Measurements from ENCODE around the gene C17orf114.

The C17orf114 gene

DNA sequence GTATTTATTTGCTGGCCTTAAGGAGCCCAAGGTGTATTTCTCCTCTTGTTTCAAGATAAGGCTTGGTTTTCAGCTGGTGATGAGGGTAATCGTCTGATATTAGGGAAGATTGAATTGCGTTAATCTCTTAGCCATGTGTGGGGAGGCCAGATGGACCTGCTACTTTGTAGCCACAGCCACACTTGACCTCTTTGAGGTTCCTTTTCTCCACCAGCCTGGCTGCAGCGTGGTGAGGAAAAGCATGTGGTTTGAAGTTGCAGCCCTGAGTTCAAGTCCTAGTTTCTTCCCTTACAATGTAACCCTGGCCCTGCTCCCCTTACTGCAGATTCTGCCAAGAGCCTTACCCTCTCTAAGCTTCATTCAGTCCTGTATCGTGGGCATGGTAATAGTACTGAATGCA is 34.1 kb upstream of the C17orf114 start:
- H3K79me2 ChIP-seq, result peaks cover 70% of the 10 kb centered on the region
- no peak for DNase-seq (ENCODE audit: low spot score)

DNA sequence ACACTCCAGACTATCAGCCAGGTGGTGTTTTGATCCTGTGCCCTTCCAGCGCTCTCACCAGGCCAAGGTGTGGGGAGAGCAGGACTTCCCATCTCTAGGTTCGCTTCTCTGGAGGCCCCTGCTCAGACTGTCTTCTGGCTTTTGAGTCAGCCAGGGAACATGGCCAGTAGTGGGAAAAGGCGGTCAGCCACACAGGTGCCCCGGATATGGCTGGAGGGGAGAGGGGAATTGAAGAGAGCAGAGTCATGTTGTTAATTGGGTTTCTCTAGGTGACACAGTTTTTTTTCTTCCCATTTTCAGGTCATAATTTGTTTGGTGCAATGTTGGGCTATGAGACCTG is 32.5 kb upstream of the C17orf114 start:
- peak overlapping the region; percentile 86 for H3K4me2 ChIP-seq
- H3K4me1 ChIP-seq (ENCODE audit: insufficient read depth), result peaks cover 20% of the 10 kb centered on the region
- no peaks in the 10 kb centered on the region for H3K9me3 ChIP-seq (ENCODE audit: low read depth)
- H4K20me1 ChIP-seq (ENCODE audit: insufficient read depth, poor library complexity, severe bottlenecking), result peaks cover 26% of the 10 kb centered on the region
- no peaks in the 10 kb centered on the region for H3K9me2 ChIP-seq (replicated peaks; ENCODE audit: insufficient read depth)
- no peaks in the 10 kb centered on the region for H3K27me3 ChIP-seq
- TF ChIP-seq EZH2 (IDR thresholded peaks at IDR 0.05; ENCODE audit: borderline replicate concordance) (no peak), EZH2phosphoT487 (IDR thresholded peaks at IDR 0.05; ENCODE audit: low read depth, severe bottlenecking, unreplicated experiment) (no peak)
- TF ChIP-seq, protein P1, sequence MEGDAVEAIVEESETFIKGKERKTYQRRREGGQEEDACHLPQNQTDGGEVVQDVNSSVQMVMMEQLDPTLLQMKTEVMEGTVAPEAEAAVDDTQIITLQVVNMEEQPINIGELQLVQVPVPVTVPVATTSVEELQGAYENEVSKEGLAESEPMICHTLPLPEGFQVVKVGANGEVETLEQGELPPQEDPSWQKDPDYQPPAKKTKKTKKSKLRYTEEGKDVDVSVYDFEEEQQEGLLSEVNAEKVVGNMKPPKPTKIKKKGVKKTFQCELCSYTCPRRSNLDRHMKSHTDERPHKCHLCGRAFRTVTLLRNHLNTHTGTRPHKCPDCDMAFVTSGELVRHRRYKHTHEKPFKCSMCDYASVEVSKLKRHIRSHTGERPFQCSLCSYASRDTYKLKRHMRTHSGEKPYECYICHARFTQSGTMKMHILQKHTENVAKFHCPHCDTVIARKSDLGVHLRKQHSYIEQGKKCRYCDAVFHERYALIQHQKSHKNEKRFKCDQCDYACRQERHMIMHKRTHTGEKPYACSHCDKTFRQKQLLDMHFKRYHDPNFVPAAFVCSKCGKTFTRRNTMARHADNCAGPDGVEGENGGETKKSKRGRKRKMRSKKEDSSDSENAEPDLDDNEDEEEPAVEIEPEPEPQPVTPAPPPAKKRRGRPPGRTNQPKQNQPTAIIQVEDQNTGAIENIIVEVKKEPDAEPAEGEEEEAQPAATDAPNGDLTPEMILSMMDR (IDR thresholded peaks at IDR 0.05; ENCODE audit: poor library complexity), result no peak
- H3K36me3 ChIP-seq (replicated peaks; ENCODE audit: insufficient read depth, low read depth), result no peaks in the 10 kb centered on the region
- peak overlapping the region; percentile 89 for H3K27ac ChIP-seq
- peaks cover 54% of the 10 kb centered on the region for H3K79me2 ChIP-seq
- peak overlapping the region; percentile 78 for H3K4me3 ChIP-seq
- H2AFZ ChIP-seq, result no peak overlapping the region
- no peak for DNase-seq (ENCODE audit: low spot score)
- WGBS (ENCODE audit: low lambda C conversion rate, missing lambda C conversion rate), result 59% methylated on average over 4 of the region's 4 CpGs

More for the DNA sequence above, 34.1 kb upstream of the C17orf114 start:
- no peak overlapping the region for H3K4me3 ChIP-seq
- peak overlapping the region; percentile 86 for H3K4me2 ChIP-seq
- H3K27me3 ChIP-seq, result no peaks in the 10 kb centered on the region
- no peaks in the 10 kb centered on the region for H3K9me2 ChIP-seq (replicated peaks; ENCODE audit: insufficient read depth)
- no peak overlapping the region for H3K27ac ChIP-seq
- no peak for TF ChIP-seq EZH2phosphoT487 (IDR thresholded peaks at IDR 0.05; ENCODE audit: low read depth, severe bottlenecking, unreplicated experiment)
- TF ChIP-seq, protein P1 (IDR thresholded peaks at IDR 0.05; ENCODE audit: poor library complexity), result no peak
- TF ChIP-seq EZH2 (IDR thresholded peaks at IDR 0.05; ENCODE audit: borderline replicate concordance), result no peak
- H4K20me1 ChIP-seq (ENCODE audit: insufficient read depth, poor library complexity, severe bottlenecking), result peaks cover 26% of the 10 kb centered on the region
- H2AFZ ChIP-seq, result no peak overlapping the region
- no peaks in the 10 kb centered on the region for H3K36me3 ChIP-seq (replicated peaks; ENCODE audit: insufficient read depth, low read depth)
- H3K9me3 ChIP-seq (ENCODE audit: low read depth), result no peaks in the 10 kb centered on the region
- WGBS (ENCODE audit: low lambda C conversion rate, missing lambda C conversion rate), result 86% methylated on average over 4 of the region's 4 CpGs
- peaks cover 25% of the 10 kb centered on the region for H3K4me1 ChIP-seq (ENCODE audit: insufficient read depth)

DNA sequence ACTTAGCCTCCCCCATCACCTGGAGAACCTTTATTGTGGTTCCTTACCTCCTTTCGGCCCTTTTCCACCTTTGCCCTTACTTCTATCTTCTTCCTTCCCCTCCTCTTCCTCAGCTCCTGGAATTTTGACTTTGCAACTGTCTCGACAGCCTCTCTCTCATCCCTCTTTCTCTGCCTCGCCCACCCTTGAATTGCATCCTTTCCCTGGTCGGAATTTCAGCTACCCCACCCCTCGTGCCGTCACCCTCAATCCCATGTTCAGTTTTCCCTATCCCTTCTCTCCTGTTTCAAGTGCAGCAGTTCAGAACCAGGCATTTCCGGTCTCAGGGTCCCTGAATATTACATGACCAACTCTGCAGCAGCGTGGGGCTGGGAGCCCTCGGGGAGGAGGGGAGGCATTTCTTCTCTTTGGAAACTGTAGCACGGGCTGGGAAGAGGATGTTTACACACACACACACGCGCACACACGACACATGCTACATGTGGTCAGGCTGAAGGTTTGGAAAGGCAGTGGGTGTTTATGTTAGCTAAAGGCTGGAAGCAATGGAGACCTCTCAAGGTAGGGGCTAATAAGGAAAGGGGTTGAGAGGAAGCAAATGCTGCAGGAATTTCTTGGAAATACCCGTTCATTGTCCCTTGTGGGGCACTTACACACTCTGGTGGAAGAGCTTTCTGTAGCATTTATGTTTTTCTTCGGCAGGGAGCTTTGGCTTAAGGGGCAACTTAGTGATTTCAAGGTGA is 32.0 kb upstream of the C17orf114 start:
- DNase-seq (ENCODE audit: low spot score), result peak; percentile 68
- TF ChIP-seq, protein P1 (IDR thresholded peaks at IDR 0.05; ENCODE audit: poor library complexity), result no peak
- no peak for TF ChIP-seq EZH2phosphoT487 (IDR thresholded peaks at IDR 0.05; ENCODE audit: low read depth, severe bottlenecking, unreplicated experiment)
- H3K4me2 ChIP-seq, result peak overlapping the region; percentile 86
- peaks cover 17% of the 10 kb centered on the region for H3K4me1 ChIP-seq (ENCODE audit: insufficient read depth)
- H3K36me3 ChIP-seq (replicated peaks; ENCODE audit: insufficient read depth, low read depth), result no peaks in the 10 kb centered on the region
- peak overlapping the region; percentile 89 for H3K27ac ChIP-seq
- no peaks in the 10 kb centered on the region for H3K27me3 ChIP-seq
- H3K9me3 ChIP-seq (ENCODE audit: low read depth), result no peaks in the 10 kb centered on the region
- H3K4me3 ChIP-seq, result peak overlapping the region; percentile 78
- H4K20me1 ChIP-seq (ENCODE audit: insufficient read depth, poor library complexity, severe bottlenecking), result peaks cover 21% of the 10 kb centered on the region
- WGBS (ENCODE audit: low lambda C conversion rate, missing lambda C conversion rate), result 2% methylated on average over 15 of the region's 15 CpGs
- peak overlapping the region; percentile 48 for H2AFZ ChIP-seq
- H3K79me2 ChIP-seq, result peaks cover 49% of the 10 kb centered on the region
- H3K9me2 ChIP-seq (replicated peaks; ENCODE audit: insufficient read depth), result no peaks in the 10 kb centered on the region
